ENCODE data around the gene UGT1A8.

The UGT1A8 gene

GRCh38 chr2:233822101-233822771 lies 204.8 kb downstream of the UGT1A8 start:
- DNase-seq, result no peak
